Astrocyte of the hippocampus (primary cell): Measurements from ENCODE around the gene SUN5.
A peak's percentile ranks its signal among the peaks of the same experiment; 100 is the strongest.

Source experiments
- DNase-seq: peaks from one replicate; pipeline ENCODE4 v3.0.0; 2011; ENCODE audit warnings: low read depth, low spot score

Gene SUN5

DNA sequence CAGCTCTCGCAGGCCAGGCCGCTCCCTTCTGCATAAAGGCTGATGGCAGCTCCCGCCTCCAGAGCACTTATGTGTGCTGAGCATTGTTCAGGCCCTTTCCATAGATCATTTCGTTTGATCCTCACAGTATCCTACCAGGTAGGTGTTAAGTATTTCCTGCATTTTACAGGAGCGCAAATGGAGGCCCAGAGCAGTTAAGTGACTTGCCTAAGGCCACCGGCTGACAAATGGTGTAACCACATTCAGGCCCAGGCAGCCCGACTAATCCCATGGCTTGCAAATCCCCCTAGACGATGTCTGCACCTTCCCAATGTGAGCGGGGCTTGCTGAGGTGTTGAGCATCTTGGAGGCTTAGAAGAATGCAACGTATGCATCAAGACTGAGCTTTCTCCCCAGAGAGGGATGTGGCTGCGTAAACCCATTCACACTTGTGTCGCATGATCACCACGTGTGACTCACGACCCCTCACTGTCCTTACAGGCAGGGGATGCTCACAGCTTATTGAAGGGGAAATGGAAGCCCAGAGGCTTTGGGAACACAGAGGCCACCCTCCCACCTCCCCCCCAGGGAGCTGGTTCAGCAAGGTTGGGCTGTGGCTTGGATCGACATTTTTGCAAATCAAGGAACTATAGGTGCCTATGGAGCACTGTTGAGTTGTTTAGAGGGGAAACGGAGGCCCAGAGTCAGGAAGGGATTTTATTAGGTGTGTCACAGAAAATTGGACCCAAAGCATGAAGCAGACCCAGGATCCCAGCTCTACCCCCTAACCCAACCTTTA lies 10.3 kb upstream of the SUN5 start:
- DNase-seq = no peak

GRCh38 chr20:33013701-33014326 lies 9.6 kb upstream of the SUN5 start:
- no peak for DNase-seq

GRCh38 chr20:33012327-33013189 lies 8.3 kb upstream of the SUN5 start:
- no peak for DNase-seq

- no peak for DNase-seq
Measured at GRCh38 chr20:33010674-33011449, 6.6 kb upstream of the SUN5 start.

DNA sequence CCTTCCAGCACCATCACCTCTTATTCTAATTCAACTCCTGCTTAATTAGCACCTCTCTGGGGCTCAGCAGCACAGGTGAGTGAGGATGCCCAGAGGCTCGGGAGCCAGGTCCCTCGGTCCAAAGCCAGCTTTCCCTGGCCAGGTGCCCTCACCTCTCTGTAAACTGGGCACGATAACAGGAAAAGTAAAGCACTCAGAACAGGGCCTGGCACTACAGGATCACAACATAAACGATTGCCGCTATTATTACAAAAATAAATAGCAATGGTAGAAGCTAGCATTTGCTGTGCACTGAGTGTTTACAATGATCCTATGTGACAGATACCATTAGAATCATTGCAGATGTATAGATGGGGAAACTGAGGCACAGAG lies 5.9 kb upstream of the SUN5 start:
- no peak for DNase-seq

GRCh38 chr20:33009214-33010132 lies 5.2 kb upstream of the SUN5 start:
- DNase-seq = no peak

DNA sequence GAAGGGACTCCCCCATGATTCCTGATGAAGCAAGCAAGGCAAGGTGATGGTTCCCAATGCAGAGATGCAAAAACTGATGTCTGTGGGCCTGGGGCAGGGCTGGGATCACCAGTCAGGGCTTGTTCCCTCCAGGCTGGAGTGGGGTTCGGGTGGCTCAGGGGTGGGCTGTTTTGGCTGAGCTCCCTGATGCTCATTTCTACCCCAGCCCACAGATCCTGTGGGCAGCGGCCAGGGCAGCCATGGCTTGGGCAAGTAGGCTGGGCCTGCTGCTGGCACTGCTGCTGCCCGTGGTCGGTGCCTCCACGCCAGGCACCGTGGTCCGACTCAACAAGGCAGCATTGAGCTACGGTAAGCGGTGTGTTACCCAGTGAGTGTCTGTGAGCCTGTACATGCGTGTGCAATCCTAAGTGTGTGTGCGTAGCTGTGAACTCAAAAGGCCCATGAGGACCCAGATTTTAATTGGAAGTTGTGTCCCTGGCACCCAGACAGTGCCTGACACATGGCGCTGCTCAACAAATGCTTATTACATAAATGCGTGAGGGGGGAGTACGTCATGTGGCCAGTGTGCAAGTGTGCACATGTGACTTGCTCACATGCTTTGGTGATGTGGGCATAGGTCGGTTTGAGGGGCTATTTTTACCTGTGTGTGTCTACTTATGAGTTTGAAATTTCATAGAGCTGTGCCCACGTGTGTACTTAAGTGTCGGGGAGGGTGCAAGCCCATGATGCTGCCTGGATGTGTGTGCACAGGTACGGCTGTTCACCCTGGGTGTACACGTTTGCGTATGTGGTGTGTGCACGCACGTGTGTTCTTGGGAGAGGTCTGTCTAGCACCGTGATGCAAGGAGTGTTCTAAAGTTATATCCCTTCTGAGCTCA lies 4.3 kb upstream of the SUN5 start:
- DNase-seq = no peak

DNA sequence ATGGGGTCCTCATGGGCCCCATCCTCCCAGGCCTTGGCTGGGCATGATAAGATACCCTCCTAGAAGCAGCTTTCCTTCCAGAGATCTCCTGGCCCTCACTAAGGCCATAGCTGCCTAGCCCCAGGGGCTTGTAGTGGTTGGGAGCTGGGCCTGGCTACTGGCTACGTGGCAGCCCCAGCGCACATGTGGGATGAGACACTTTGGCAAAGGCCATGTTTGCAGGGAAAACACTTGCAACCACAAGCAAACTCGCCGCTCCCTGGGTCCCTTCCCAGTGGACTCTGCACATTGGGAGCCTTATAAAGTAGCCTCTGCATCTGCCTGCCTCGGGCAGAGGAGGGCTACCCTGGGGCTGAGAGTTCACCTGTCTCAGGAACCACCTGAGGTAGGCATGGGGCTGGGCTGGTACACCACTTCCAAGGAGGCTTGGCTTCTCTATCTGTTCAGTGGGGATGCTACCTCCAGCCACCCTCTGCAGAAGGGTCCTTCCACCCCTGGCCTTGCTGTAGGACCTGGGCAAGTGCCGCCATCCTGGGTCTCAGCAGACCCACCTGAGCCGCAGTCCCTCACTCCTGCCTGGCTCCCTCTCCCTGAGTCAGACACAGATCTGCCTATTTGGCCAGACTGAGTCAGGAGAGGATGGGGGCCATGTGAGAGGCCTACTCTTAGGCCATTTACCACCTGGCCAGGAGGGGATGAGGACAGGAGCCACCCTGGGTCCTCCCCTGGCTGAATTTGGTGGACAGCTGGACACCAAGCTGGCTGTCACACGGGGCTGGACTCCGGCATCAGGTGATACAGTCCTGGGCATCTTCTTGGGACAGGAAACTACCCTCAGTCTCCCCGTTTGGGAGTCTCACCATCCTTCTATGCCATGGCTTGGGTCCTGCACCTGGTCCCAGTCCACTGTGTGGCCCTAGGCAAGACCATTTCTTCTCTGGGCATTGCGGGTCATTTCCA lies 3.4 kb upstream of the SUN5 start, which contains the start of gene BPIFB2:
Gene BPIFB2, plus strand, starts transcription at position 329 of the 960 bp plus-strand sequence. CDS start 871 bp downstream, outside the sequence.
- no peak for DNase-seq

DNA sequence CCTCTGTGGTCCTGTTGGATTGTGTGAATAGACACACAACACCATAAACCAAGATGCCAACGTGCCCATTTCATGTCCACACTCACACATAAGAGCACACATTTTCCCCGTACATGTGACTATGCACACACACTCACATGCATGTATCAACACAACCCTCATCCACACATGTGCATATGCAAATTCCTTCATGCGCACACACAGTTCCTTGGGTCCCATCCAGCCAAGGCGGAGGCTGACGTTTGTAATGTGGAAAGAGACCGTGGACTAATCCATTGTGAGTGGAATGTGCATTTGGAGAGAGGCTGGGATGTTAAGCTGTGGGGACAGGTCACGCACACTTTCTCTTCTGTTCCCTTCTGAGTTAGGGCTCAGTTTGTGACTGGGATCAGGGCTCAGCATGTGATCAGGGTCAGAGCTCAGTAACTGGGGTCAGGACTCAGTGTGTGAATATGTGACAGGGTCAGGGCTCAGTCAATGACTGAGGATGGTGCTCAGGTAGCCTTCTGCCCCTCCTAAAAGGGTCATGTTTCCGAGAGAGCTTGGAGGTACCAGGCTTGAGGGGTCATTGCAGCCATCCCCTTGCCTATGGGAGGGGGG lies 2.6 kb upstream of the SUN5 start:
- DNase-seq = no peak

DNA sequence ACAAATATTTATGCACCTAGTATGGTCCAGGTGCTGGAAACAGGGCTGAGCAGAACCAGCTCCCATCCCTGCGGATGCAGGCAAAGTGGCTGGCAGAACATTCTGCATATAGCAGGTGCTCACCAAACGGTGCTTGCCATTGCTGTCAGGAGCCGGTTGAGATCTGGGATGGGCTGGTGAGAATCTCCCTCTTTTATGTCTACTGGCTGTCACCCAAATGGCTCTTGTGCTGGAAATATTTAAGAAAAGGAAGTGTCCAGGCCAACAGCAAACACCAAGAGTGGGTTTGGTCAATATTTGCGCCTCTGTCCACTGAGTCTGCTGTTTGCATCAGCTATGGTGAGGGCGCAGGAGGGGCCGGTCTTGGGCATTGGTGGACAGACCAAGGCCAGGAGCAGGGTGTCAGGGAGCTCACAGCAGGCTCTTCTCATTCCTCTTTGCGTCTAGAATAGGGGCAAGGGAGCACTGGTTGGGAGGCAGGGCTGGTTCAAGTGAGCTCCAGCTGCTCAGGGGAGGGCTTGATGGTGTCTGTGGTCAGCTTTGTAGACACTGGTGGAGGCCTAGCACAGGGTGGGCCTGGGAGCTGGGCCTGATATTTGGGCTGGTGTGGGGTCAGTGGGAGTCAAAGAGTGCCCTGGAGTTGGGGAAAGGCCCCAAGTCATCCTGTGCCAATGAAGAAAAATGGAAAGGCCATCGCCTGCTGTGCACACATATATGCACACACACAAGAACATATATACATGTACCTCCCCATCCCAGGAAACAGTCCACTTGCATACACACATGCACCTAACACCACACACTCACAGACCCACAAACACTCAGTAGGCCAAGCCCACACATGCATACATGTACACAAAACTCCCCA lies 1.9 kb upstream of the SUN5 start:
- DNase-seq = no peak

DNA sequence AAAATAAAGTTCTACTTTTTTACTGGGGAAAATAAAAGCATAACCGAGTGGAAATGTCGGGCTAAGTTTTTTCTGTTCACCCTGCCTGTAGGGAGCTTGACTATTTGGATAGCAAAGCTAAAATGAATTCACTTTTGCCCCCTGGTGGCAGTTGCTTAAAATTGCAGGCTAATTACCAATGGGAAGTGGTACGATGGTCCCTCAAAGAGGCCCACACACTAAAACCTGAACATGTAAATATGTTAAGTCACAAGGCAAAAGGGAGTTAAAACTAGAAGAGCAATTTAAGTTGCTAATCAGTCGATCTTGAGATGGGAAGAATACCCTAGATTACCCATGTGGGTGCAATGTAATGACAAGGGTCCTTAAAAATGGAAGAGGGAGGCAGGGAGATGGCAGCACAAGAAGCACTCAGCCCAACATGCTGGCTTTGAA lies 916 bp upstream of the SUN5 start:
- peak; percentile 10 for DNase-seq

DNA sequence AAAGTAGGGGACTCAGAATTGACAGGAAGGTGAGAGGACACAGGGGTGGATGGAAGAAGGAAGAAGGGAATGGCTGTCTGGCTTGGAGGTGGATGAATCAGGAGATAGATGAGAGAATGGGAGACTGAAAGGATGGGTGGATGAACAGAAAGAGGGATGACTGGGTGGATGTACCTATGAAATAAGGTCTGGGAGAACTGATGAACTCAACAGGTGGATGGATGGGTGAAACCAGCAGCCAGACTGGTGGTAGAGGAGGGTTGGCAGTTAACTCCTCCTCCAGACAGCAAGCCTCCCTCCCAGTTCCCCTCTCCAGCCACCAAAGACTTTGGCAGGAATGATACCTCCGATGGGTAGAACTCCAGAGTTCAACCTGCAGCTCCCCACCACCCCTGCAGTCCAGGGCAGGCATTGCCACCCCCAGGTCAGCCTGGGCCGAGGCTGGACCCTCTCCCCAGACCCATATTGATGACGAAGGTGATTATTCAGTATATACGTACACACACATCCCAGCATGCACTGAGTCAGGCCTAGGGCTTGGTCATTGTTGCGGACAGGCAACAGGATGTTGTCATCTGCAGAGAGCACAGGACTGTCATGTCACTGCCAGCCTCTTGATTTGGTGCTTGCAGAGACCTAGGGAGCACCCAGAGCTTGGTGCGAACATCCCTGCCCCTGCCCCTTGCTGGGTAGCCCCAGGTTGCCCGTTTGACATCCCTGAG lies 2.0 kb downstream of the SUN5 start:
- no peak for DNase-seq

DNA sequence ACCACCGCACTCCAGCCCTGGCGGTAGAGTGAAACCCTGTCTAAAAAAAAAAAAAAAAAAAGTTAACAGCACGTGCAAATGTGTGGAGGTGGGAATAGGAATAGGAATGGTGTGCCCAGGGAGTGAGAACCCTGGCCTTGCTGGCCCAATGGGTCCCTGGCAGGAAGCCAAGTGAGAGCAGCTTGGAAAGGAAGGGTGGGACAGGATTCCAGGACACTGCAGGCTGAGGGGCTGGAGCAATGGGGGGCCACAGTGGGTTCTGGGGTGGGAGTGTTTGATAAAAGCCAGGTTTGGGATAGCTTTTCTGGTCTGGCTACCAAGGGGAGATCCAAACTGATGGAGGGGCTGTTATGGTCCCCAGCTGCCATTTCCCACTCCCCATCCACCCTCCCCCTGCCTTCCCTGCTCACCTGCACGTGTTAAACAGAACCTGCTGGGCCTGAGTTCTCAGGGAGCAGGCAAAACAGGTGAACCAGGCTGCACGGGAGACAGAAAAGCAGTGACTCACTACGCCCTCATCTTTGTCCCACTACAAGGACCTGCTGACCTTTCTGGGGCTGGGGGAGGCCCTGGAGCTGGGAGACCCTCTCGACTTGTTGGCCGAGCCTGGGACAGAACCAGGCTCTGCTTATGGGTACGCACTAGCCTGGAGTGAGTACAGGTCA lies 3.3 kb downstream of the SUN5 start:
- DNase-seq = no peak

DNA sequence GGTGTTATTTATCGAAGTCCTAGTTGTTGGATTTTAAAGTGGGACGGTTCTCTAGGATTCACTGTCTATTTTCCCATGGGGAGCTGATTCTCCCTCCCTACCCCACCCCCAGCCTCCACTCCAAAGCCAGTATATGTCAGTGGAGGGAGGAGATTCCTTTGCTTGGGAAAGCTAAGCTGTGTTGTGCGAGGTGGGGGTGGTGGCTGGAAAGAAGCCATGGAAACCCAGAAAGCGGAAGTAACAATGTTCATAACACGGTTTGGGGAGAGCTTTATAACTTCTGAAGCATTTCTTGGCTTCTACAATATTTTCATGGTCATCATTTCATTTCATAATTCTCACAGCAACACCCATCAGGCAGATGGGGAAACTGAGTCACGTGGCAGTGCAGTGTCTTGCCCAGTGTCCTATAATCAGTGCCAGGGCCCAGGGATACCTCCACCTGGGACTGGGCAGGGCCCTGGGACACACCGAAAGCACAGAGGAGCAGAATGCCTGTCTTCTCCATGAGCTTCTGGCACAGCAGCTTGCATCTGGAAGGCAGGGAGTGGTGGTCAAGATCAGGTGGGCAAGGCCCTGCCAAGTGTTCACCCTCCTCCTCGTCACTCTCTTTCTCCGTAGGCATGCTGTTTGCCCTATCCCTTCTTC lies 4.5 kb downstream of the SUN5 start:
- DNase-seq = peak; percentile 23

GRCh38 chr20:32997431-32997830 lies 6.8 kb downstream of the SUN5 start:
- no peak for DNase-seq
